OCI-LY3 (cell line): ENCODE data around the gene DCTN3.

Experiments used
- H2AFZ ChIP-seq: fragments of 200-600, 300-600 bp; shearing (Covaris generic); 2 replicates; pipeline ENCODE4 v1.6.0; 2014; ENCODE audit warnings: antibody characterized with exemption, low read depth, low read length
- H3K27ac ChIP-seq: fragments of 200-600, 300-600 bp; sonication (generic); 2 replicates; pipeline ENCODE4 v1.5.1; 2014; ENCODE audit warnings: mild to moderate bottlenecking, low read length, moderate library complexity, mixed read lengths
- H3K27me3 ChIP-seq: fragments of 200-600, 300-600 bp; sonication (generic); 2 replicates; pipeline ENCODE4 v1.6.1; 2014; ENCODE audit warnings: low read depth, low read length, mixed read lengths
- H3K36me3 ChIP-seq: fragments of 200-600, 300-600 bp; sonication (generic); replicated peaks from 2 replicates; pipeline ENCODE3; 2014; ENCODE audit warnings: low read depth, low read length, mixed read lengths
- H3K4me1 ChIP-seq: fragments of 300-600, 200-600 bp; sonication (generic); 2 replicates; pipeline ENCODE4 v1.6.1; 2014; ENCODE audit warnings: low read length, mixed read lengths
- H3K4me2 ChIP-seq: fragments of 200-600, 300-600 bp; sonication (generic); 2 replicates; pipeline ENCODE4 v1.6.1; 2014; ENCODE audit warnings: low read length, mixed read lengths
- H3K4me3 ChIP-seq: fragments of 300-600, 200-600 bp; sonication (generic); 2 replicates; pipeline ENCODE4 v1.5.1; 2014; ENCODE audit warnings: antibody characterized with exemption, mild to moderate bottlenecking, low read length, moderate library complexity
- H3K79me2 ChIP-seq: fragments of 300-600, 200-600 bp; shearing (Covaris generic); 2 replicates; pipeline ENCODE4 v1.6.1; 2014; ENCODE audit warnings: mild to moderate bottlenecking, low read length, mixed read lengths
- H3K9ac ChIP-seq: fragments of 300-600, 200-600 bp; shearing (Covaris generic); 2 replicates; pipeline ENCODE4 v1.6.0; 2014; ENCODE audit warnings: mild to moderate bottlenecking, low read length, moderate library complexity
- H3K9me3 ChIP-seq: fragments of 200-600, 300-600 bp; shearing (Covaris generic); 2 replicates; pipeline ENCODE4 v1.6.1; 2014; ENCODE audit warnings: low read length, mixed read lengths; ENCODE audit not compliant: insufficient read depth
- H4K20me1 ChIP-seq: fragments of 200-600, 300-600 bp; sonication (generic); 2 replicates; pipeline ENCODE4 v1.6.1; 2016; ENCODE audit warnings: low read length, mixed read lengths; ENCODE audit not compliant: insufficient read depth
- EZH2phosphoT487 ChIP-seq: fragments of 200-600 bp; shearing (Covaris generic); IDR thresholded peaks from 2 replicates; pipeline ENCODE4 v1.6.1; 2018; ENCODE audit warnings: antibody characterized with exemption, mixed run types, low read depth
- TF ChIP-seq, protein P1 (sequence below): fragments of 200-600, 300-600 bp; sonication (generic); IDR thresholded peaks from 2 replicates; pipeline ENCODE4 v1.5.1; 2014; ENCODE audit warnings: antibody characterized with exemption, low read length, low read depth

The DCTN3 gene

DNA sequence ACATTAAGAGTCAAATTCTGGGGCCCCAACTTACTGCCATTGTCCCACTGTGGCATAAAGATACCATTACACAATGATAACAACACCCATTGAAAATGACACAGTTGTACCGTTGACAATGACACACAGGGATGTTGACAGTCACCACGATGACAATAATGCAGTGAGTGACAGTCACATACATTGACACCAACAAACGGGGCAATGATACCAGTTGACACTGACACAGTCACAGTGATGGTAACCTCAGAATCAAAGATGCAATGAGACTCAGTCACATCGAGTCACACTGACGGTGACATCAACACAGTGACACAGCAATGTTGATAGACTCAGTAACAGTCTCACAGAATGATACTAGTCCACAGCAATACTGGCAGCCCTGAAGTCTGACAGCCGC, 47.7 kb downstream of the DCTN3 start:
- no peaks in the 10 kb centered on the region for H3K9me3 ChIP-seq
- H3K27ac ChIP-seq: no peak overlapping the region
- no peaks in the 10 kb centered on the region for H3K36me3 ChIP-seq
- H3K4me3 ChIP-seq: no peak overlapping the region
- H3K79me2 ChIP-seq: no peaks in the 10 kb centered on the region
- H3K27me3 ChIP-seq: no peaks in the 10 kb centered on the region
- H4K20me1 ChIP-seq: no peaks in the 10 kb centered on the region
- peak overlapping the region; percentile 59; the same call in 1 of the 2 replicates for H3K4me2 ChIP-seq
- TF ChIP-seq EZH2phosphoT487: no peak
- TF ChIP-seq, protein P1, sequence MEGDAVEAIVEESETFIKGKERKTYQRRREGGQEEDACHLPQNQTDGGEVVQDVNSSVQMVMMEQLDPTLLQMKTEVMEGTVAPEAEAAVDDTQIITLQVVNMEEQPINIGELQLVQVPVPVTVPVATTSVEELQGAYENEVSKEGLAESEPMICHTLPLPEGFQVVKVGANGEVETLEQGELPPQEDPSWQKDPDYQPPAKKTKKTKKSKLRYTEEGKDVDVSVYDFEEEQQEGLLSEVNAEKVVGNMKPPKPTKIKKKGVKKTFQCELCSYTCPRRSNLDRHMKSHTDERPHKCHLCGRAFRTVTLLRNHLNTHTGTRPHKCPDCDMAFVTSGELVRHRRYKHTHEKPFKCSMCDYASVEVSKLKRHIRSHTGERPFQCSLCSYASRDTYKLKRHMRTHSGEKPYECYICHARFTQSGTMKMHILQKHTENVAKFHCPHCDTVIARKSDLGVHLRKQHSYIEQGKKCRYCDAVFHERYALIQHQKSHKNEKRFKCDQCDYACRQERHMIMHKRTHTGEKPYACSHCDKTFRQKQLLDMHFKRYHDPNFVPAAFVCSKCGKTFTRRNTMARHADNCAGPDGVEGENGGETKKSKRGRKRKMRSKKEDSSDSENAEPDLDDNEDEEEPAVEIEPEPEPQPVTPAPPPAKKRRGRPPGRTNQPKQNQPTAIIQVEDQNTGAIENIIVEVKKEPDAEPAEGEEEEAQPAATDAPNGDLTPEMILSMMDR: no peak
- no peak overlapping the region for H3K9ac ChIP-seq
- no peak overlapping the region for H2AFZ ChIP-seq
- H3K4me1 ChIP-seq: peaks cover 47% of the 10 kb centered on the region

DNA sequence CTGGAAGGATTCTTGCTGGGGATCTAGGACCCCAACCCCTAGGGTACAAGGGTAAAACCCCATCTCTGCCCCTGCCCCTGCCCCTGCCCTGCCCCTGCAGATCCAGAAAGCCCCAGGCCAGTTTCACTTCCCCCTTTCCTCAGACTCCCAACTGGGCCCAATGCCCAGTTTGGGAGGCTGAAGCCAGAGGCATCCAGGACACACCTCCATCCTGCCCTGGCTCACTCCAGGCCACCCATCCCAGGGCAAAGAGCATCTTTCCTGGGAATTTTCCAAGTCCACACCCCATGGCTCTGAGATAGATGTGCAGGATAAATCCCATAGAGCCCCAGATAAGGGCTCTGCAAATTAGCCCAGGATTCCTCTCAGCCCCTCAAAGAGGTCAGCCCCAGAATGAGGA, 48.2 kb downstream of the DCTN3 start:
- Histone ChIP-seq H3K9me3 (no peaks in the 10 kb centered on the region), H3K4me3 (no peak overlapping the region), H3K27ac (no peak overlapping the region), H3K27me3 (no peaks in the 10 kb centered on the region), H2AFZ (no peak overlapping the region), H3K9ac (peak overlapping the region; percentile 14; the same call in 1 of the 2 replicates), H3K4me2 (peak overlapping the region; percentile 59), H3K36me3 (no peaks in the 10 kb centered on the region), H4K20me1 (no peaks in the 10 kb centered on the region), H3K4me1 (peaks cover 47% of the 10 kb centered on the region), H3K79me2 (no peaks in the 10 kb centered on the region)
- TF ChIP-seq EZH2phosphoT487: no peak
- TF ChIP-seq, protein P1: no peak

DNA sequence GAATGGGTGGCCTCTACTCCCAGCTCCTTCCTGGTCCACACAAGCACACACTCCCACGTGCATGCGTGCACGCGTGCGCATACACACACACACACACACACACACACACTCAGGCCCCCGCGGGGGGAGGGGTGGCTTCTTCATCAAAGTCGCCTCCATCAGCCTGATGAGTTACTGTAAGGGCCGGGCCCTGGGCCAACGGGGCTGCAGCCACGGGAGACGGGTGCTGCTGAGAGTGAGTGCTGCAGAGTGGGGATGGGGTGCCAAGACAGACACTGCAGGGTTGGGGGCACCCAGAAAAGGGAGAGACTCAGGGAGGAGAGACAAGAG, 48.8 kb downstream of the DCTN3 start:
- Histone ChIP-seq H3K36me3 (no peaks in the 10 kb centered on the region), H3K27ac (peak overlapping the region; percentile 52; the same call in 1 of the 2 replicates), H3K4me1 (peaks cover 47% of the 10 kb centered on the region), H3K27me3 (no peaks in the 10 kb centered on the region), H2AFZ (peak overlapping the region; percentile 73; the same call in 1 of the 2 replicates), H3K9me3 (no peaks in the 10 kb centered on the region), H3K9ac (peak overlapping the region; percentile 48; the same call in 1 of the 2 replicates), H3K4me3 (no peak overlapping the region; the same call in 1 of the 2 replicates), H3K79me2 (no peaks in the 10 kb centered on the region), H3K4me2 (peak overlapping the region; percentile 59), H4K20me1 (no peaks in the 10 kb centered on the region)
- TF ChIP-seq EZH2phosphoT487: no peak
- TF ChIP-seq, protein P1: no peak

DNA sequence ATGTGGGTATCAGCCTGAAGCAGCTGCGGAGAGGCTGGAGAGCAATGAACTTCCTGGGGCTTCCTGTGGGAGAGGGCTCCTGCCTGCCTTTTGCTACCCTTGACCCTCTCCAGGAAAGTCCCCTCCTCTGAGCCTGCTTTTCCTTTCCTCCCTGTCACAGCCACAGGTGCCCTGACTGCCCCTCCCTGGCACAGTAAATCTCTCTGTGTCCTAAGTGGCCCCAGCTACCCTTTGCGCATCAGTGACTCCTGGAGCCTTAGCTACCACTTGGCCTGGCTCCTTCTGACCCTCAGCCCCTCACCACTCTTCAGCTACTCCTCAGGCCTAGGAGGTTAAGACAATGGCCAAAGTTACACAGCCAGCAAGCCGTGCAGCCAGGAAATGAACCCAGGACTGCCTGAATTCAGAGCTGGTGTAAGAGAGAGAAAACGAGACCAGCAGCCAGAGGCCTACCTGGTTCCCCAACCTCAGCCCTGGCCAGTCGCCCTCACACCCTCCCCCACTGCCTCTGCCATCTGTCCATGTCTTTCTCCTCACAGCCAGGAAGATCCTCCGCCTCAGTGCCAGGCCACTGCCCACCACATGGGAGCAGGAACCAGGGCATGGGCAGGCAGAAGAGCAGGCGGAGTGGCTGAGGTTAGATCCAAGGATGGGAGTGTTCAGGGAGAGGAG, 49.4 kb downstream of the DCTN3 start:
- Histone ChIP-seq H3K9me3 (no peaks in the 10 kb centered on the region), H3K9ac (peak overlapping the region; percentile 48; the same call in 1 of the 2 replicates), H3K79me2 (no peaks in the 10 kb centered on the region), H3K4me1 (peaks cover 47% of the 10 kb centered on the region), H3K4me2 (peak overlapping the region; percentile 59), H4K20me1 (no peaks in the 10 kb centered on the region), H3K36me3 (no peaks in the 10 kb centered on the region), H3K27me3 (no peaks in the 10 kb centered on the region), H2AFZ (peak overlapping the region; percentile 73; the same call in 1 of the 2 replicates), H3K4me3 (no peak overlapping the region; the same call in 1 of the 2 replicates), H3K27ac (peak overlapping the region; percentile 52; the same call in 1 of the 2 replicates)
- TF ChIP-seq, protein P1: no peak
- TF ChIP-seq EZH2phosphoT487: no peak
